ENCODE results near the gene SNAP91. TPM values are rescaled to one million over a fixed set of nuclear protein-coding genes. Genes with fewer than 3 reads are reported as not detected.

Gene SNAP91
- total and polyA plus RNA-seq, 2 of the 8 experiments (the other 6 are each of a cell fraction or from before 2014, with no cell fraction given), result 1.3 to 1.5 TPM

DNA sequence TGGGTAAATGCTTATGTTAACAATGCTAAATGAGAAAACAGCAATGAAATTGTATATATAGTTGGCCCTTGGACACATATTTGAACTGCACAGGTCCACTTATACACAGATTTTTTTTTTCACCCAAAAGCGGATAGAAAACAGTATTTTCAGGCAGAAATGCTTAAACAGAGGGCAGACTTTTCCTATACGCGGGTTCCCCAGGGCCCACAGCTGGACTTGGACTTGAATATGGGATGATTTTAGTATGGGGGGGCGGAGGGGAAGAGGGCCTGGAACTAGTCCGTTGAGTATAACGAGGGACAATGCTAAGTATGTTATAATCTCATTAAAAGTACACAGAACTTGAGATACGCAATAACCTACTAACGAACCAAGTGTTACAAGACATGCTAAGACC, 197.6 kb downstream of the SNAP91 start (continued):
- TF ChIP-seq, protein P1, sequence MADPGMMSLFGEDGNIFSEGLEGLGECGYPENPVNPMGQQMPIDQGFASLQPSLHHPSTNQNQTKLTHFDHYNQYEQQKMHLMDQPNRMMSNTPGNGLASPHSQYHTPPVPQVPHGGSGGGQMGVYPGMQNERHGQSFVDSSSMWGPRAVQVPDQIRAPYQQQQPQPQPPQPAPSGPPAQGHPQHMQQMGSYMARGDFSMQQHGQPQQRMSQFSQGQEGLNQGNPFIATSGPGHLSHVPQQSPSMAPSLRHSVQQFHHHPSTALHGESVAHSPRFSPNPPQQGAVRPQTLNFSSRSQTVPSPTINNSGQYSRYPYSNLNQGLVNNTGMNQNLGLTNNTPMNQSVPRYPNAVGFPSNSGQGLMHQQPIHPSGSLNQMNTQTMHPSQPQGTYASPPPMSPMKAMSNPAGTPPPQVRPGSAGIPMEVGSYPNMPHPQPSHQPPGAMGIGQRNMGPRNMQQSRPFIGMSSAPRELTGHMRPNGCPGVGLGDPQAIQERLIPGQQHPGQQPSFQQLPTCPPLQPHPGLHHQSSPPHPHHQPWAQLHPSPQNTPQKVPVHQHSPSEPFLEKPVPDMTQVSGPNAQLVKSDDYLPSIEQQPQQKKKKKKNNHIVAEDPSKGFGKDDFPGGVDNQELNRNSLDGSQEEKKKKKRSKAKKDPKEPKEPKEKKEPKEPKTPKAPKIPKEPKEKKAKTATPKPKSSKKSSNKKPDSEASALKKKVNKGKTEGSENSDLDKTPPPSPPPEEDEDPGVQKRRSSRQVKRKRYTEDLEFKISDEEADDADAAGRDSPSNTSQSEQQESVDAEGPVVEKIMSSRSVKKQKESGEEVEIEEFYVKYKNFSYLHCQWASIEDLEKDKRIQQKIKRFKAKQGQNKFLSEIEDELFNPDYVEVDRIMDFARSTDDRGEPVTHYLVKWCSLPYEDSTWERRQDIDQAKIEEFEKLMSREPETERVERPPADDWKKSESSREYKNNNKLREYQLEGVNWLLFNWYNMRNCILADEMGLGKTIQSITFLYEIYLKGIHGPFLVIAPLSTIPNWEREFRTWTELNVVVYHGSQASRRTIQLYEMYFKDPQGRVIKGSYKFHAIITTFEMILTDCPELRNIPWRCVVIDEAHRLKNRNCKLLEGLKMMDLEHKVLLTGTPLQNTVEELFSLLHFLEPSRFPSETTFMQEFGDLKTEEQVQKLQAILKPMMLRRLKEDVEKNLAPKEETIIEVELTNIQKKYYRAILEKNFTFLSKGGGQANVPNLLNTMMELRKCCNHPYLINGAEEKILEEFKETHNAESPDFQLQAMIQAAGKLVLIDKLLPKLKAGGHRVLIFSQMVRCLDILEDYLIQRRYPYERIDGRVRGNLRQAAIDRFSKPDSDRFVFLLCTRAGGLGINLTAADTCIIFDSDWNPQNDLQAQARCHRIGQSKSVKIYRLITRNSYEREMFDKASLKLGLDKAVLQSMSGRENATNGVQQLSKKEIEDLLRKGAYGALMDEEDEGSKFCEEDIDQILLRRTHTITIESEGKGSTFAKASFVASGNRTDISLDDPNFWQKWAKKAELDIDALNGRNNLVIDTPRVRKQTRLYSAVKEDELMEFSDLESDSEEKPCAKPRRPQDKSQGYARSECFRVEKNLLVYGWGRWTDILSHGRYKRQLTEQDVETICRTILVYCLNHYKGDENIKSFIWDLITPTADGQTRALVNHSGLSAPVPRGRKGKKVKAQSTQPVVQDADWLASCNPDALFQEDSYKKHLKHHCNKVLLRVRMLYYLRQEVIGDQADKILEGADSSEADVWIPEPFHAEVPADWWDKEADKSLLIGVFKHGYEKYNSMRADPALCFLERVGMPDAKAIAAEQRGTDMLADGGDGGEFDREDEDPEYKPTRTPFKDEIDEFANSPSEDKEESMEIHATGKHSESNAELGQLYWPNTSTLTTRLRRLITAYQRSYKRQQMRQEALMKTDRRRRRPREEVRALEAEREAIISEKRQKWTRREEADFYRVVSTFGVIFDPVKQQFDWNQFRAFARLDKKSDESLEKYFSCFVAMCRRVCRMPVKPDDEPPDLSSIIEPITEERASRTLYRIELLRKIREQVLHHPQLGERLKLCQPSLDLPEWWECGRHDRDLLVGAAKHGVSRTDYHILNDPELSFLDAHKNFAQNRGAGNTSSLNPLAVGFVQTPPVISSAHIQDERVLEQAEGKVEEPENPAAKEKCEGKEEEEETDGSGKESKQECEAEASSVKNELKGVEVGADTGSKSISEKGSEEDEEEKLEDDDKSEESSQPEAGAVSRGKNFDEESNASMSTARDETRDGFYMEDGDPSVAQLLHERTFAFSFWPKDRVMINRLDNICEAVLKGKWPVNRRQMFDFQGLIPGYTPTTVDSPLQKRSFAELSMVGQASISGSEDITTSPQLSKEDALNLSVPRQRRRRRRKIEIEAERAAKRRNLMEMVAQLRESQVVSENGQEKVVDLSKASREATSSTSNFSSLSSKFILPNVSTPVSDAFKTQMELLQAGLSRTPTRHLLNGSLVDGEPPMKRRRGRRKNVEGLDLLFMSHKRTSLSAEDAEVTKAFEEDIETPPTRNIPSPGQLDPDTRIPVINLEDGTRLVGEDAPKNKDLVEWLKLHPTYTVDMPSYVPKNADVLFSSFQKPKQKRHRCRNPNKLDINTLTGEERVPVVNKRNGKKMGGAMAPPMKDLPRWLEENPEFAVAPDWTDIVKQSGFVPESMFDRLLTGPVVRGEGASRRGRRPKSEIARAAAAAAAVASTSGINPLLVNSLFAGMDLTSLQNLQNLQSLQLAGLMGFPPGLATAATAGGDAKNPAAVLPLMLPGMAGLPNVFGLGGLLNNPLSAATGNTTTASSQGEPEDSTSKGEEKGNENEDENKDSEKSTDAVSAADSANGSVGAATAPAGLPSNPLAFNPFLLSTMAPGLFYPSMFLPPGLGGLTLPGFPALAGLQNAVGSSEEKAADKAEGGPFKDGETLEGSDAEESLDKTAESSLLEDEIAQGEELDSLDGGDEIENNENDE (IDR thresholded peaks at IDR 0.05; ENCODE audit: insufficient replicate concordance, low read length), result no peak
- no peak for TF ChIP-seq POLR2AphosphoS5 (IDR thresholded peaks at IDR 0.05; ENCODE audit: low read depth, low read length)
- no peak for TF ChIP-seq CBX5 (IDR thresholded peaks at IDR 0.05; ENCODE audit: low read depth, low read length)
- TF ChIP-seq CEBPB (IDR thresholded peaks at IDR 0.05; ENCODE audit: low read depth, low read length), result no peak
- TF ChIP-seq, protein P2, sequence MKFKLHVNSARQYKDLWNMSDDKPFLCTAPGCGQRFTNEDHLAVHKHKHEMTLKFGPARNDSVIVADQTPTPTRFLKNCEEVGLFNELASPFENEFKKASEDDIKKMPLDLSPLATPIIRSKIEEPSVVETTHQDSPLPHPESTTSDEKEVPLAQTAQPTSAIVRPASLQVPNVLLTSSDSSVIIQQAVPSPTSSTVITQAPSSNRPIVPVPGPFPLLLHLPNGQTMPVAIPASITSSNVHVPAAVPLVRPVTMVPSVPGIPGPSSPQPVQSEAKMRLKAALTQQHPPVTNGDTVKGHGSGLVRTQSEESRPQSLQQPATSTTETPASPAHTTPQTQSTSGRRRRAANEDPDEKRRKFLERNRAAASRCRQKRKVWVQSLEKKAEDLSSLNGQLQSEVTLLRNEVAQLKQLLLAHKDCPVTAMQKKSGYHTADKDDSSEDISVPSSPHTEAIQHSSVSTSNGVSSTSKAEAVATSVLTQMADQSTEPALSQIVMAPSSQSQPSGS (IDR thresholded peaks at IDR 0.05; ENCODE audit: low read length), result no peak
- no peak for TF ChIP-seq CTBP2 (IDR thresholded peaks at IDR 0.05; ENCODE audit: borderline replicate concordance, insufficient read depth, insufficient read length, low read length)
